IPS-18a (cell line): Measurements from ENCODE around the gene UBASH3A.

Experiments used
- H3K27ac ChIP-seq: one replicate; pipeline ENCODE4 v1.5.1; 2013; ENCODE audit warnings: low read length
- H3K27me3 ChIP-seq: one replicate; pipeline ENCODE4 v1.6.1; 2013; ENCODE audit warnings: mild to moderate bottlenecking, low read length; ENCODE audit not compliant: control insufficient read depth, insufficient read depth
- H3K36me3 ChIP-seq: one replicate; pipeline ENCODE4 v1.6.1; 2013; ENCODE audit warnings: low read depth, low read length; ENCODE audit not compliant: control insufficient read depth
- H3K4me1 ChIP-seq: one replicate; pipeline ENCODE4 v1.6.1; 2013; ENCODE audit warnings: low read depth, low read length; ENCODE audit not compliant: control insufficient read depth
- H3K4me3 ChIP-seq: one replicate; pipeline ENCODE4 v1.5.1; 2013; ENCODE audit warnings: low read length
- H3K9ac ChIP-seq: one replicate; pipeline ENCODE4 v1.6.1; 2013; ENCODE audit warnings: mild to moderate bottlenecking, low read length, moderate library complexity
- H3K9me3 ChIP-seq: one replicate; pipeline ENCODE4 v1.6.1; 2013; ENCODE audit warnings: low read depth, low read length; ENCODE audit not compliant: control insufficient read depth

UBASH3A gene

DNA sequence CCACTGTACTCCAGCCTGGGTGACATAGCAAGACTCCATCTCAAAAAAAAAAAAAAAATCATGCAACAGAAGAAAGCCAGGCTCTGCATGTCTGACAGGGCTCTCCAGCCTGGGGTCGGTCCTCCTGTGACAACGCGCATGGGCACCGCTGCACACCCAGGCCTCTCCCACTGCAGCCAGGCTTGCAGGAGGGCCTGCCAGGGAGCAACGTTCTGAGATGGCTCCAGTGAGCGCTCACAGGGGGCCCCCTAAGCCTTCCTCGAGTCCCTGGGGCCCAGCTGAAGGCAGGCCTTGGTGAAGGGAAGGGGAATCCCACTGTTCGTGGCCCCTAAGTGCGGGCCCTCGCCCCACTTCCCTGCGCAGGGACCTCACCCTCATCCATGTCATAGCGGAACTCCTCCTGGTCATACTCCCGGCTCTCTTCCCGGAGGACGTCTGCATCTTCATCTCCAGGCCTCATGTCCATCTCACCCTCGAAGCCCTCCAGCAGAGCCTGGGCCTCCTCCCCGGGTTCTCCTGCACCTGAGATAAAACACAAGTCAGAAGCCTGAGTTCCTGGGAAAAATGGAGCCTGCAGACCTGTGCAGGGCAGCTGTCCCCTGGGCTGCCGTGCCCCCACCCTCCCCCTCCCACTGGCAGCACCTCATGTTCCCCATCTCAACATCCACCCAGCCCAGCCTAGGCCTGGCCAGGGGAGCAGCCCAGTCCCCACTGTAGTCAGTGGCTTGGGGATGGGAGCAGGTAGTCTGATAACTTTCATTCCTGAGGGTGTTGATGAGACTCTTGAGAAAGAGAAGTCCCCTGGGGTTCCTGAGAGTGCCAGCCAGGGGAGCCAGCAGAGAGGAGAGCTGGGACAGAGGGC, 72.1 kb downstream of the UBASH3A start:
- no peak overlapping the region for H3K27ac ChIP-seq
- peaks cover 9% of the 10 kb centered on the region for H3K4me1 ChIP-seq
- H3K9me3 ChIP-seq = no peaks in the 10 kb centered on the region
- no peaks in the 10 kb centered on the region for H3K27me3 ChIP-seq
- H3K9ac ChIP-seq = no peak overlapping the region
- H3K36me3 ChIP-seq = no peaks in the 10 kb centered on the region
- H3K4me3 ChIP-seq = no peak overlapping the region

DNA sequence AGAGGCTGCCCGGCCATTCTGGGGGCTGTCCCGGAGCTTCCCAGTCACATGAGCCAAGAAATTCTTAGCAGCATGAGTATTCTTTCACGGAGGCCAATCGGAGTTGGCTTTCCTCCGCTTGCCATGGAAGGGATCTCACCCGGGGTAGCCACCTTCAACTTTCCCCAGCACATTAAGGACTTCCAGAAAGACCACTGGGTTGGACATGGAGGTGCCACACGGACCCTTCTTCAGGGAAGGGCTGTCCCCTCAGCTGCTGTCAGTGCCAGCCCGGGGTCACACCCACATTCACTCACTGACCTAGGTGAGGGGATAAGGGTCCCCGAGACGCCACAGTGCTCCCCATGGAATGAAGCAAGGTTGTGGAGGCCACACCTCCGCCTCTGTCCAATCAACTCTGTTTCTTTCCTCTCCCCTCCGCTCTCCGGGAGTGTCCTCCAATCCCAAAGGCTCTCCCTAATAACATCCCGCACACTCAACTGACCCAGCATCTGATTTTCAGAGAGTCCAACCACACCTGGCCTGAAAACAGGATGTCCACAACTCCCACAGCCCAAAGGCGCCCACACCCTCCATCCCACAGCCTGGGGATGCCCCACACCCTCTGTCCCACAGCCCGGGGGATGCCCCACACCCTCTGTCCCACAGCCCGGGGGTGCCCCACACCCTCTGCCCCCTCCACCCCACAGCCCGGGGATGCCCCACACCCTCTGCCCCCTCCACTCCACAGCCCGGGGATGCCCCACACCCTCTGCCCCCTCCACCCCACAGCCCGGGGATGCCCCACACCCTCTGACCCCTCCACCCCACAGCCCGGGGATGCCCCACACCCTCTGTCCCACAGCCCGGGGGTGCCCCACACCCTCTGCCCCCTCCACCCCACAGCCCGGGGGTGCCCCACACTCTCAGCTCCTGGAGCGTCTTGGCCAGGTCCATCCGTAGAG, 73.0 kb downstream of the UBASH3A start:
- Histone ChIP-seq H3K27ac (no peak overlapping the region), H3K36me3 (no peaks in the 10 kb centered on the region), H3K27me3 (no peaks in the 10 kb centered on the region), H3K9ac (no peak overlapping the region), H3K4me3 (no peak overlapping the region), H3K4me1 (peaks cover 9% of the 10 kb centered on the region), H3K9me3 (no peaks in the 10 kb centered on the region)

DNA sequence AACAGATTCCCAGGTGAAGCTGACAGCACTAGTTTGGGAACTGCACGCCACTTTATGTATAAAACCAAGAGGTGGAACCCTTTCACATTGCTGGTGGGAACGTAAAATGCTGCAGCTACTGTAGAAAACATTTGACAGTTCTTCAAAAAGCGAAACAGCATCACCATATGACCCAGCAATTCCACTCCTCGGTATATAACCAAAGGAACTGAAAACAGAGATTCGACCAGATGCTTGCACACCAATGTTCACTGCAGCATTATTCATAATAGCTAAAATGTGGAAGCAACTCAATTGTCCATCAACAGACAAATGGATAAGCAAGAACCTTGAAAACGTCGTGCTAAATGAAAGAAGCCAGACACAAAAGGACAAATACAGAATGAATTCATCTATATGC, 74.8 kb downstream of the UBASH3A start:
- H3K9ac ChIP-seq = no peak overlapping the region
- H3K27me3 ChIP-seq = no peaks in the 10 kb centered on the region
- H3K36me3 ChIP-seq = no peaks in the 10 kb centered on the region
- no peaks in the 10 kb centered on the region for H3K9me3 ChIP-seq
- H3K4me3 ChIP-seq = no peak overlapping the region
- peaks cover 8% of the 10 kb centered on the region for H3K4me1 ChIP-seq
- no peak overlapping the region for H3K27ac ChIP-seq

DNA sequence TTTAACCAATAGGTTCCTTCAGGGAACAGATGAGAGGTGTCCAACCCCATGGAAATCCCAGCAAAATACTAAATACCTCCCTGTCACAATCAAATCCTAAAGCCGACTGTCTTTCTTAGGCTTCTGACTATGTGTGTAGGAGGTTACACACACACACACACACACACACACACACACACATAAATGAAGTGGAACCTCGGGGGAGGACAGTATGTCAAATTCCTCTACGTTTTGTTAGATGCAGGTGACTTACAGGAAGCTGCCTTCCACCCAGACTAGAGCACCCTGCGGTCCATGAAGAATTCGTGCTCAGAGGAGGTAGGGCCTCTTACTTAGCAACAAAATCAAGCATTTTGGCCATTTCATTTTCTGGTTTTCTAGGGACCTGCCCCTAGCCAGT, 75.9 kb downstream of the UBASH3A start:
- H3K27me3 ChIP-seq = no peaks in the 10 kb centered on the region
- no peaks in the 10 kb centered on the region for H3K4me1 ChIP-seq
- H3K27ac ChIP-seq = no peak overlapping the region
- H3K4me3 ChIP-seq = no peak overlapping the region
- H3K9me3 ChIP-seq = no peaks in the 10 kb centered on the region
- no peak overlapping the region for H3K9ac ChIP-seq
- no peaks in the 10 kb centered on the region for H3K36me3 ChIP-seq

DNA sequence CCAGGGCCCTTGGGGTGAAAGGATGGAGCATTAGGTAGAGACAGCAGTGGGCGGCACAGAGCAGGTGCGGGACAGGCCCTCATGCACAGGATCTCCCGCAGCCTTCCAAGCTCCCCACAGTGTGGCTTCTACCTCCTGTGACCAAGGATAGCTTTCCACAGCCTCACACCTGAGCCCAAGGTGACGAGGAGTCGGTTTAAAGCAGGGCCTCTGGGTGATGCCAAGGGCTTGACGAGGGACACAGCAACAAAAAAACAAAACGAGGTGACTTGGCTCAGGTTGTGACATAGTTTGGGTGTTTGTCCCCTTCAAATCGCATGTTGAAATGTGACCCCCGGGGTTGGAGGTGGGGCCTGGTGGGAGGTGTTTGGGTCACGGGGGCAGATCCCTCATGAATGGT, 77.0 kb downstream of the UBASH3A start:
- Histone ChIP-seq H3K4me1 (no peaks in the 10 kb centered on the region), H3K27me3 (no peaks in the 10 kb centered on the region), H3K27ac (no peak overlapping the region), H3K4me3 (no peak overlapping the region), H3K9me3 (no peaks in the 10 kb centered on the region), H3K9ac (no peak overlapping the region), H3K36me3 (no peaks in the 10 kb centered on the region)

DNA sequence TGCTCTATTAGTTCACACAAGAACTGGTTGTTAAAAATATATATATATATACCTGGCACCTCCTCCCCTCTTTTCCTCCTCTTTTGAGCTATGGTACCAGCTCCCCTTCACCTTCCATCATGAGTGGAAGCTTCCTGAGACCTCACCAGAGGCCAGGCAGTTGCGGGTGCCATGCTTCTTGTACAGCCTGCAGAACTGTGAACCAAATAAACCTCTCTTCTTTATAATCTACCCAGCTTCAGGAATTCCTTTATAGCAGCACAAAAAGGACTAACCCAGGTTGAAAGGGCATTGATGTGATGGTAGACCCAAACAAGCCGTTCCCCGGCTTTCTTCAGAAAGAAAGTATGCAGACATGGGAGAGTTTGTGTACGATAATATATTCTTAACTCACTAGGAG, 77.5 kb downstream of the UBASH3A start:
- Histone ChIP-seq H3K27me3 (no peaks in the 10 kb centered on the region), H3K9ac (no peak overlapping the region), H3K4me3 (no peak overlapping the region), H3K27ac (no peak overlapping the region), H3K9me3 (no peaks in the 10 kb centered on the region), H3K4me1 (no peaks in the 10 kb centered on the region), H3K36me3 (no peaks in the 10 kb centered on the region)

DNA sequence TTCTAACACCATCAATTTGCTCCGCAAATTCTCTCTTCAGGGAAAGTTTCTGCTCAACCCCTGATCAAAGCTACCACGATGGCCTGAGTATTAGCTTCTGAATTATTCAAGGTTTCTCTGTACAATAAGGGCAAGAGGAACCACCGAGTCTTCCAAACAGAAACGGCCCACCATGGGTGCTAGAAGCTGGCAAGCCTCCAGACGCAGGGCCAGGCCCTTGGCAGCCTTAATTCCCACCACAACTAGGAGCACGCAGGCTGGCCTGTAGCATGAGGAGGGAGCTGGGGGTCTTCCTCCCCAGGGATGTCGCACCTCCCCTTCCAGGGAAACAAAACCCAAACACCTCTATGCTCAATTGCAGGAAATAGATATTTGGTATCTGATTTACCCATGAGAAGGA, 81.3 kb downstream of the UBASH3A start:
- H3K9ac ChIP-seq = no peak overlapping the region
- H3K4me3 ChIP-seq = no peak overlapping the region
- no peaks in the 10 kb centered on the region for H3K9me3 ChIP-seq
- no peaks in the 10 kb centered on the region for H3K27me3 ChIP-seq
- no peak overlapping the region for H3K27ac ChIP-seq
- H3K4me1 ChIP-seq = no peaks in the 10 kb centered on the region
- H3K36me3 ChIP-seq = no peaks in the 10 kb centered on the region

DNA sequence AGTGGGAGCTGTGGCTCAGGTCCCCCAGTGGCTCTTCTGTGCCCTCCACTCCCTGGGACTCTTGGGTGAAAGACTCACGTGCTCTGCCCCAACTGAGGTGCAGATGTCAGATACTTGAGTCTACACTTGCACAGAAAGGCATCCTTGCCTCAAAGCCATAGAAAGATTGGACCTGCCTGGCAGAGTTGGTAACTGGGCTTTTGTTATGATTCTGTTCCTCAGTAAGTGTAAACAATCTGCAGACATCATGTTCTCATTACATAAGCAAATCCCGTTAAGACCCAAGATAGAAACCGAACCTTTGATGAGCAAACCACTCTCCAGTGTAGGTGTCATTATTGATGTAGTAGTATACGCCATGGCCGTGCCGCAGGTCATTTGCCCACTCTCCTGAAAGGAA, 82.4 kb downstream of the UBASH3A start:
- no peaks in the 10 kb centered on the region for H3K27me3 ChIP-seq
- no peak overlapping the region for H3K4me3 ChIP-seq
- H3K36me3 ChIP-seq = no peaks in the 10 kb centered on the region
- H3K9ac ChIP-seq = no peak overlapping the region
- H3K4me1 ChIP-seq = no peaks in the 10 kb centered on the region
- H3K9me3 ChIP-seq = no peaks in the 10 kb centered on the region
- no peak overlapping the region for H3K27ac ChIP-seq

DNA sequence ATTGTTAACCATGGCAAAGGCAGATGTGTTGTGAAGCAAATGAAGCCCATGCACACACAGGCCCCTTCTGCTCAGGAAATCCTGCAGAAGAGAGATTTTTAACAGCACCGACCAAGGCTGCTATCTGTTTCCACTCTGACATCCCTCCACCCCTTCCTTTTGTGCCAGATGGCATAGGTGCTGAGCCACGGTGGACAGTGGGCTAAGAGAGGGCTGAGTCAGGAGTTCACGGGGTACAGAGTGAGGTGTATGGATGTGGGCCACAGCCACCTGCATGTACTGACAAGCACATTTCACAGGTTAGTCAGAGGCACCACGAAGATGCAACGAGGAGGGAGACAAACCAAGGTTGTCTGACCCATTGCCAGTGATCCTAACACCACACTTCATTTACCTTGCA, 82.8 kb downstream of the UBASH3A start:
- Histone ChIP-seq H3K36me3 (no peaks in the 10 kb centered on the region), H3K9me3 (no peaks in the 10 kb centered on the region), H3K4me3 (no peak overlapping the region), H3K27me3 (no peaks in the 10 kb centered on the region), H3K4me1 (no peaks in the 10 kb centered on the region), H3K27ac (no peak overlapping the region), H3K9ac (no peak overlapping the region)

DNA sequence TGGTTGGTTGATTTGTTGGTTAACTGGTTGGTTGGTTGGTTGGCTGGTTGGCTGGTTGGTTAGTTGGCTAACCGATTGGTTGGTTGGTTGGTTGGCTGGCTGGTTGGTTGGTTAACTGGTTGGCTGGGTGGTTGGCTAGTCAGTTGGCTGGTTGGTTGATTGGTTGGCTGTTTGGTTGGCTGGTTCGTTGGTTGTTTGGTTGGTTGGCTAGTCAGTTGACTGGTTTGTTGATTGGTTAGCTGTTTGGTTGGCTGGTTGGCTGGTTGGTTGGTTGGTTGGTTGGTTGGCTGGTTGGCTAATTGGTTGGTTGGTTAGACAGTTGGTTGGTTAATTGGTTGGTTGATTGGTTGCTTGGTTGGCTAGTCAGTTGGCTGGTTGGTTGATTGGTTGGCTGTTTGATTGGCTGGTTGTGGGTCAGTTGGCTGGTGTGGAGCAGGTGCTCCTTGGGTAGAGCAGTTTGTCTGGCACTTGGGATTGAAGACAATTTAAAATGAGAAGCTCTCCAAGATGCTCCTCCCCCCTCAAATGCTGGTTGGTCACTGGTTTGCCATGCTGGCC, 85.4 kb downstream of the UBASH3A start:
- Histone ChIP-seq H3K9me3 (no peaks in the 10 kb centered on the region), H3K27me3 (no peaks in the 10 kb centered on the region), H3K36me3 (no peaks in the 10 kb centered on the region), H3K4me1 (no peaks in the 10 kb centered on the region), H3K27ac (no peak overlapping the region), H3K4me3 (no peak overlapping the region), H3K9ac (no peak overlapping the region)

DNA sequence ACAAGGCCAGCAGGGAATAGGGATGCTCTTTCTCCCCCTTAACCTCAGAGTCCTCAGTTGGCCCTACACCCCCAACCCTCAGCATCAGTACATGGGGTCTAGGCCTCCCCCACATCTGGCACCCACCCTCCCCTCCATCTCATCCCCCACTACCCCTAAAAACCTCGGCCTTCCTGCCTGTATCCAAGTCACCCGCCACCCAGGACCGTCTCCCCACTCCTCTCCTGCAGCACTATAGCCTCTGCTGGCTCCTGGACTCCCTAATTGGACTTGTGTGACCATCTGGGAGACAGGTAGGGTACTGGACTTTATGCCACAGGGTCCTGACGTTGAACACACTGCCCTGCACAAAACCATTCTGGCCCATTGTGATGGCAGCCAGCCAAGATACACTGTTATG, 86.3 kb downstream of the UBASH3A start:
- Histone ChIP-seq H3K9ac (no peak overlapping the region), H3K9me3 (no peaks in the 10 kb centered on the region), H3K4me1 (no peaks in the 10 kb centered on the region)

More for the DNA sequence above, 86.3 kb downstream of the UBASH3A start:
- Histone ChIP-seq H3K4me3 (no peak overlapping the region), H3K36me3 (no peaks in the 10 kb centered on the region), H3K27ac (no peak overlapping the region), H3K27me3 (peaks cover 1% of the 10 kb centered on the region)
